ENCODE results near the gene GPR4.

Gene GPR4

DNA sequence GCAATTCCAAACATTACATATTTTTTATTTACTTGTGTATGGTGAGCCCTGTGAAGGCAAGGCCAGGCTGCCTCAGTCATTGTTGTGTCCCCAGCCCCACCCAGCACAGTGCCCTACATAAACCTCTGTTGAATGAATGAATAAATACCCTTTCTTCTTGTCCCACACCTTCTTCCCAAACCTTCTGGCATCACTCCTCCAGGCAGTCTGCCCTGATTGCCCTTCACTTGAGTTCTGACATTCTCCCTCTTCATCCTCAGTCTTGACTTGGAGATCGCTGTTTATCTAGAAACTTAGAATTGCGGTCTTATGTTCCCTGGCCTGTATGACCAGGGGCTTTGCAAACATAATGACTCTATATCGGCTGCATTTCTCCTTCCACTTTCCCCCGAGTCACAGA is 12.2 kb downstream of the GPR4 start:
- no peak for DNase-seq (ENCODE audit: low read depth)

DNA sequence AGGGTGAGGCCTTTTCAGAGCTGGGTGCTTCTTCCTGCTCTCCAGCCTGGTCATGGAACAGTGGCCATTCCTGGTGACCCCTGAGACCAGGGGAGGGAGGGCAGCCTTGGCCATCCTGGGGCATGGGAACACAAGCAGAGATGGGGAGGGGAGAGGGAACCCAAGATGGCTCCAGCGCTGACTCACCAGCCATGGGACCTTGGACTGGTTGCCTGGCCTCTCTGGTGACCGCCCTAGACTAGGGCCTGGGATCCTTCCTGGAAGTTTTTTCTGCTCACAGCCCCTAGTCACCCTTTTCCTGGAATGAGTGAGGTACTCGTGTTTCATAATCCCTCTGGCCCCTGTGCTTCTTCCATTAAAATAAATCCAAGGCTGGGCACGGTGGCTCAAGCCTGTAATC is 14.1 kb downstream of the GPR4 start:
- DNase-seq (ENCODE audit: low read depth), result no peak

DNA sequence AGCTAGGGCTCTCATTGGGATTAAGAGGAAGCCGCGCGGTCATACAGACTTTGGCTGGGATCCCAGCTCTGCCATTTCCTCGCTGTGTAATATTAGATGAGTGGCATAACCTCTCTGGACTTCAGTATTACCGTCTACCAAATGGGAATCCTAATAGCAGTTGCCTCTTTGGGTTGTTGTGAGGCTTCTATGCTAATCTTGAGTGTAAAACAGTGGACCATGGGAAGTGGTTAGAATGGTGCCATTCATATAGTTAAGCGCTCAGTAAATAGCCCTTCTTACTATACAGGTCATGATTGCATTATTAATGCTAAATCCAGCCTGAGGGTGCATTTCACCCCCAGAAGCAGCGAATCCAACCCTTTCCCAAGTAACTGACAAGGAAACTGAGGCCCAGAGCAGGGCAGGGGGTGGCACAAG is 16.8 kb downstream of the GPR4 start:
- DNase-seq (ENCODE audit: low read depth), result no peak

DNA sequence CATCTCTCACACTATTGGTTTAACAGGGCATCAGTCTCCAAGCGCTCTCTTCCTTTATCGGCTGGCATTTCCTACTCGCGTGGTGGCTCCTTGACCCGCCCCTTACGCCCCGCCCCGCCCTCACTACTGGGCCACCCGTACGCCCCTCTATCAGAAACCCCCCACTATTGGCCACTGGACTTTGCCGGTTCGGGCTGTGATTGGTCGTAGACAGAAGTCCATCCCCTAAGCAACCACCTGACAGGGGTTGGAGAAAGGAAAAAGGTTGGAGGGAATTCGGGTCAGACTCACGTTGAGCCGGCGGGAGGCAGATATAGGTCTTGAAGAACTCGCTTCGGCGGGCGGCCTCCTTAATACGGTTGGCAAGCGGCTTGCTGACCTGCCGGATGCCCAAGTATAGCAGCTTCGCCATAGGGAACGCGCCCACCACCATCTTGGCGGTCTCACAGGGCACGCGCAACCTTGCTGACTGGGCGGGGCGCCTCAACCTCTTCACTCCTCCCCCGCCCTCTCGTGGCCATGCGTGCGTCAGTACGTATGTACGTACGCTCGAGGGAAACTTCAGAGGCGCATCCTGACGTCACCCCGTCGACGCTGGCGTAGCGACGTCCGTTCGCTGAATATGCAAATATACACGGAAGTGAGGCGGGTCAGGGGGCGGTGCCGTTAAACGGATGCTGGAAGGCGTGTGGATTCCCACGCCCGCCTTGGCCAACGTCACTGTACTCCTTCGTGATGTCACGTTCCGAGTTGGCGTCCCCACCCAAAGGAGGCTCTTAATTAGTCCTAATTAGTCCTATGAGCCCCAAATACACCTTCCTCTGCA is 17.5 kb downstream of the GPR4 start, which contains the start of gene OPA3:
TSS of gene OPA3 (minus strand) at position 471 of the 826 bp plus-strand sequence. CDS start at position 433, 38 bp downstream.
- peak; percentile 99 for DNase-seq (ENCODE audit: low read depth)

DNA sequence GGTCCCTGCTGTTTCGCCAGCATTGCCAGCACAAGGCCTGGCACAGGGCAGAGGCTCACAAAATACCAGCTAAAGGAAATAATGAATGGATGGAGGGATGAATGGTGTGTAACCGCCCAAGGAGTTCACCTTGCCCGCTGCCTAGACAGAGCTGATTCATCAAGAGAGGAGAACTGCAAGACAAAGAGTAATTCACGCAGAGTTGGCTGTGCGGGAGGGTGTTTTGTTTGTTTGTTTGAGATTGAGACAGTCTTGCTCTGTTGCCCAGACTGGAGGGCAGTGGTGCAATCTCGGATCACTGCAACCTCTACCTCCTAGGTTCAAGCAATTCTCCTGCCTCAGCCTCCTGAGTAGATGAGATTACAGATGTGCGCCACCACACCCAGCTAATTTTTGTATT is 20.4 kb downstream of the GPR4 start:
- no peak for DNase-seq (ENCODE audit: low read depth)

DNA sequence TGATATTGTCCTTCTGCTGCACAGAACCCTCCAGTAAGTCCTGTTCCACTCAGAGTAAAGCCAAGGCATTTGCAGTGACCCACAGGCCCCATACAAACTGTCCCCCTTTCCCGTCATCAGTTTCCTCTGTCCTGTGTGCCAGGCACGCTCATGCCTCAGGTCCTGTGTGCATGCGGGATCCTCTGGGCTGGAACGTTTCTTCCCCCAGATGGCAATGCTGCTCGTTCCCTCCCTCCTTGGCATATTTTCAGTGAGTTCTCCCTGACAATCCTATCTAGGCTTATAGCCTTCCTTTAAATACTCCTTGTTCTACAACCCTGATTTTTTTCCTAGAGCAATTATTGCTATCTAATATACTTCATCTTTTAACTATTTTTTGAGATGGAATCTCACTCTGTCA is 23.2 kb downstream of the GPR4 start:
- no peak for DNase-seq (ENCODE audit: low read depth)

DNA sequence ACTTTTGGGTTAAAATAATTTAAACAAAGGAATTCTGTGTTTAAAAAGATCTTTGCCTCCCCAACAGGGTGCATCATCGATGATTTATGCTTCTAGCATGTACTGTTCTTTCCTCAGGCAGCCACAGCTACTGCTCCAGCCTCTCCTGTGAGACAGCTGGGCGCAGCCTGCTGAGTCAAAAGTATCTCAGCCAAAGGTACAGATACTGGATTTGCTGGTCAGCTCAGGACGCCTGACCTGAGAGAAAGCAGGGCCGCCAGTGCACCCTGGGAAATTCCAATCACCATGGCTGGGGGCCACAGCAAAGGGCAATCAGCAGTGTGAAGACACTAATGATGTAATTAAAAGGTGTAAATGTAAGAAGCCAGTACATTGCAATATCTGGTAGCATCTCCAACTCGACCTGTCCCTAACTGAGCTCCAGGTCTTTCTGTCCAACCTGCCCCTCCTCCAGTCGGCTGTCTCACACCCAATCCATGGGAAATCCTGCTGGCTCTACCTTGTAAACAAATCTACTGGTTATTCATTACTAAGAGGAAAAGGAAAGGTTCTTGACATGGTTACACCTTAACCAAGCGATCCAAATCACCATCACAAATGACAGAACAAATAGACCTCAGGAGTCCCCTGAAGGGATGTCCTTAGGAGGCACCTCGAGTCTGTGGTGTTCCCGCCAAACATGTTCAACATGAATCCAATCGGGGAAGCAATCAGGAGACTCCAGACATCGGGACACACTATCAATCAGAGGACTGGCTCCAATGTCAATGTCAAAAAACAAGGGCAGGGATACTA is 24.7 kb downstream of the GPR4 start:
- DNase-seq (ENCODE audit: low read depth), result no peak

DNA sequence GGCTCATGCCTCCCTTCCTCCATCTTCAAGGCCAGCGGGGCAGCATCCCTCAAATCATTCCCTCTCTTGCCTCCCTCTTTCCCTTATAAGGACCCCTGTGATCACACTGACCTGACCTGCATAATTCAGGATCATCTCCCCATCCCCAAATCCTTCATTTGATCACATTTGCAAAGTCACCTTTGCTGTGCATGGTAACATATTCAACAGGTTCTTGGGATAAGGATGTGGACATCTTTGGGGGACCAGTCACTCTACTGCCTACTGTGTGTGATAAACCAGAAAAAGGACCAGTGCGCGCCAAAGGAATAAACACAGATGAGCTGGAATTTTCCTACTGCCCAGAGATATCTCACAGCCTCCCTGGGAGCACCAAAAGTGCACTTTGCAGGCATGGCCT is 25.3 kb downstream of the GPR4 start:
- DNase-seq (ENCODE audit: low read depth), result no peak

DNA sequence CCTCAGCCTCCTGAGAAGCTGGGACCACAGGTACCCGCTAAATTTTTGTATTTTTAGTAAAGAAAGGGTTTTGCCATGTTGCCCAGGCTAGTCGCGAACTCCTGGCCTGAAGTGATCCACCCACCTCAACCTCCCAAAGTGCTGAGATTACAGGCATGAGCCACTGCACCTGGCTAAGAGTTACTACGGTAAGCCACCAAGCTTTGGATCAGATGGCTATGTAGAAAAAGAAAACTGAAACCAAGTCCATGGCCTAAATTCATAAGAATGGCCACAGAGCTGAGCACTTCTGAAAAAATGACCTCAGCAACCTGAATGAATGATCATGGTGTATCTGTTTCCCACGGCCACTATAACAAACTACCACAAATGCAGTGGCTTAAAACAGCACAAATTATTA is 26.8 kb downstream of the GPR4 start:
- no peak for DNase-seq (ENCODE audit: low read depth)

DNA sequence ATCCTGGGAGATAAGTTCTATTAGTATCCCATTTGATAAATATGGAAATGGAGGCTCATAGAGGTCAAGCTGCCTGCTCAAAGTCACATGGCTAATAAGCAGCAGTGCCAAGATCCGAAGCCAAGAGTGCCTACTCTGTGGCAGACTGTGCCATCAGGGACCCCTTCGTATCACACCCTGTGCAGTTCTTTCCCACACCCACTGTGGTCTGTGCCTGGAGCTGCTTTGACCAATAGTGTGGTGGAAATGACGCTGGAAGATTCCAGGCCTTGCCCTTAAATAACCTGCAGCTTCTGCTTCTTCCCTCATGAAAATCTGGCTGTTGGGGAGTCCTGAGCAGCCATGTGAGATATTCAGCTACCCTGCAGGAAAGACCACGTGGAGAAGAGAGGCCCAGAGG is 27.5 kb downstream of the GPR4 start:
- DNase-seq (ENCODE audit: low read depth), result no peak

DNA sequence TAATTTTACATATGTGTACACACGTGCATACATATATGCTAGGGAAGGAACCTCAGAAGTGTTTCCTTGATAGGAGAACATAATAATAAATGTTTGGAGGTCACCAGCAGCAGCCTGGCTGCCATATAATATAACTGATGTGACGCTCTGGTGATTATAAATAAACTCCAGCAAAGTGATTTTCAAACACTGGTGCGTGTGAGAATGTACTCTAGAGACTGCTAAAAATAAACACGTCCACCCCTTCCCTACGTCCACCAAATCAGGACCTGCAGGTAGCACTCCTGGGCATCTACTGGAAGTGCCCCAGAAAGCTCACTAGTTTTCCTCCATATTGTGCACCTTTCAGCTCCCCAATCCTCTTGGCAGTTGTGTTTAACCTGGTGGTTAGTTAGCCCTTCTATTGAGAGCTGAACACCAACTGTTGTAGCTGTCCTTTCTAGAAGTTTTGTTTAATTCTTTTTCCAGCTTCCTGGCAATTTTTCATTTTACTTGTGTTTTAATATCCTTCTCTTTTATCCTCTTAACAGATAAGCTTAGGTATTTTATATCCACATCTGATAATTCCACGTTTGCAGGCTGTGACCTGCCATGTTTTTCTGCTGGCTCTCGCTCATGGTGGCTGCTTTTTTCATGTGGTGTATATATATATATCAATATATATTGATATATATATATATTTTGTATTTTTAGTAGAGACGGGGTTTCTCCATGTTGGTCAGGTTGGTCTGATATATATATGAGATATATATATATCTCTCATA is 30.4 kb downstream of the GPR4 start:
- no peak for DNase-seq (ENCODE audit: low read depth)

DNA sequence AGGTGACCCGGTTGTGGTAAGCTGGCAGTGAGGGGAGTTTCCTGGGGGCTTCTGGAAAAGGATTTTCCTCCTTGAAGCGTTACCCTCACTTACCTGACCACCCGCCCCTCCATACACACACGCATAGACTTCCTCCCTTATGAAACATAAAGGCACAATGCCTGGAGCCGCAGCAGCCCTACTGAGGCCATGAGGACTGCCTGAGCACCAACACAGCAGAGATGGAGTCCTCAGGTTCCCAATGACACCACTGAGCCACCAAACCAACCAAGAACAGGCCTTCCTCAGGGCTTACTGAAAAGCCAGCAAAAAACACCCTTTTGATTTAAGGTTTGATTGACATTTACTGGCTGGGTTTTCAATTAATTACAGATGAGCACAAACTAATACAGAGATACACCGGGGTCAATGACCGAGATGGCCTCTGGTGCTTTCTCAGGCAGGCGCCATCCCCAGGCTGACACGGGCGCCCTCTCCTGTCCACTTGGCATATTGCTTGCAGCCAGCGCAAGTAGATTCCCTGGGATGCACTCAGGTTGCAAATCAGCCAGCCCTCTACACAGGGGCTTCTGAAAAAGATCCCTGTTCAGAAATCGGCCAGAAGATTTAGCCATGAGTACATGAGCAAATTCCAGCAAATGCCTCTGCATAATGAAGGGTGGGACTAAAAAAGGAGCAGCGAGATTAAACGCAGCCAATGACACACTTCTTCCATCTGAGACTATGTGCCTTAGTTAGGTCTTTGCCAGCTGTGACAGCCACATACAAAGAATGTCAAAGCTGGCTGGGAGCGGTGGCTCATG is 32.2 kb downstream of the GPR4 start:
- peak; percentile 25 for DNase-seq (ENCODE audit: low read depth)

DNA sequence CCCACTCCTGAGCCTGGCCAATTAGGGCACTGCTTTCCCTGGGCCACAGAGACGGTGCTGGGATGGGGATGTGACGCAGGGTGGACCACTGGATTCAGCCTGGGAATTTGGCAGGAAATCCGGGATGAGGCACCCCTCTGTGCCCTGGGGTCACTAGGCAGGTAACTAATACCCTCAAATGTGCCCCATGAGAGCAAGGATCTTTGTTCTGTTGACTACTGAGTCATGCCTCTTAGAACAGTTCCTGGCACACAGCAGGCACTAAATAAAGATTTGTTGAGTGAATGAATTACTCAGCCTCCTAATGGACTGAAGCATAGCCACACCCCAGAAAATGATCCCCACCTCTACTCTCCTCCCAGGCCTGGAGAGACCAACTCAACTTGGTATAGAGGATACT is 33.3 kb downstream of the GPR4 start:
- DNase-seq (ENCODE audit: low read depth), result no peak

DNA sequence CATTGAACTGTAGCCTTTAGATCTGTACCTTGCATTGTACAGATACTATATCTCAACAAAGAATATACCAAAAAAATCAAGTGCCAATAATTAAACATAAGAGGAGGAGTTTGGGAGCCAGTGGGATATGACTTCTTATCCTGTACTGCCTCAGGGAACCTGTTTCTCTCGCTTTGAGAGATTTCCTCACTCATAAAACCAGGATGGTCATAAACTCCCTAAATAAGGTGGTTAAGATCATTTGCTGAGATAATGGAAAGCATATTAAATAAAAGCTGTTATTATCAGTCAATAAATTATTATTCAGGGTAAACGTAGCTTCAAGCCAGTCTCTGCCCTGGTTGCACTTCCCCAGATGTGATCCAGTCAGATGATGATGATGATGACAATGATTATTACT is 34.4 kb downstream of the GPR4 start:
- no peak for DNase-seq (ENCODE audit: low read depth)

DNA sequence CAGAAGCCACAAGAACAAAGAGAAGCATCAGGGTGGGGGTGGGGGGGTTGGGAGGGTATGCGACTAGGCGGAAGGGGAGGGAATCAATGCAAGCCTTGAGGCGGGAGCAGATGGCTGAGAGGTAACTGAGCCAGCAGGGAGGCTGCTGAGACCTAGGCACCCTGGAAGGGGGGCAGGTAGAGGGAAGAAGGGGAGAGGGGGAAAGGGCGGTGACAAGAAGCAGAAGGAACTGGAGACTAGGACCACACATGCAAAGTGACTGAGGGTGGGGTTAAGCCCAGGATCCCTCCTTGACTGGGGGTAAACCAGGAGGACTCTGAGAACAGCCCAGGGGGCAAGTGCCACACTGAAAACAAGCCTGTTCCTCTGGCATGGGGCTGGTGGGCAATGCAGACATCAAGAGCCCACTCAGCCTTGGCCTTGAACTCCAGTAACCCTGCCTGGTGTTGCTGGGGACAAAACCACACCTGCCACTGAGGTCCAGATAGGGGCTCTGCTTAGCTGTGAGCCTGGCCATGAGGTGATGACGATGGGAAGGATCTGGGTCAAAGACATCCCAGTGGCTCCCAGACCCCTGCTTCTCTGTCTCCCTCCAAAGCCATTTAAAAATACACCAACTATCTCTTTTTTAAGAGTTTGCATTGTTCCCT is 37.8 kb downstream of the GPR4 start:
- no peak for DNase-seq (ENCODE audit: low read depth)

DNA sequence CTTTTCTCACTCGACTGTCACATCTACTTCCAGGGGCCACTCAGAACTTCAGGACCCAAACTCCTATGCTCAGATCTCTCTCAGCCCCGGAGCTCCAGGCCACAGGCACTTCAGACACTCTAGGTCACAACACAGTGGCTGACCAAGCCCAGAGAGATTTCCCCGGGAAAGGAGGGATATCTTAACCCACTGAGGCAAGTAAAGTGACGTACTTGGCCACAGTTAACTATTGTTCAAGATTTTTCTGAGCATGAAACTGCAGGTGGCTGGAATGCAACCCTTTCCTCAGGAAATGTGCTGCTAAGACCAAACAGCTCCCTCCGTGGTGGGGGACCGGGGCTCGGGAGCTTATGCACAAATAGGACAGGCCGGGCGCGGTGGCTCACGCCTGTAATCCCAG is 41.3 kb downstream of the GPR4 start:
- DNase-seq (ENCODE audit: low read depth), result no peak

DNA sequence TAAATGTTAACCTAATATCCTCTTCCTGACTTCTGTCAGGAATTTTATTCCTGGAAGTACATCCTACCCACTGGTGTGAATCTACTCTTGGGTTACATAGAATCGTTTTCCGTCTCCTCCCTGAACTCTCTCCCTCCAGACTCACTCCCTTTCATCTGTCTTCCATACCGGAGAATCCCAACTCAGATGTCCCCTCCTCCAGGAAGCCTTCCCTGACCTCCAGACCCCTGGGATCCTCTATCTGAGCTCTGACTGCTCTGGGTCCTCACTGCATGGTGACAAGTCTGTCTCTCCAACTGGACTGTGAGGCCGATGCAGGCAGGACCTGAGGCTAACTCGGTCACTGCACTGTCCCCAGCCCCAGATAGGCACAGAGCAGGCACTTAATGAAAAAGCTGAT is 42.0 kb downstream of the GPR4 start:
- DNase-seq (ENCODE audit: low read depth), result no peak

DNA sequence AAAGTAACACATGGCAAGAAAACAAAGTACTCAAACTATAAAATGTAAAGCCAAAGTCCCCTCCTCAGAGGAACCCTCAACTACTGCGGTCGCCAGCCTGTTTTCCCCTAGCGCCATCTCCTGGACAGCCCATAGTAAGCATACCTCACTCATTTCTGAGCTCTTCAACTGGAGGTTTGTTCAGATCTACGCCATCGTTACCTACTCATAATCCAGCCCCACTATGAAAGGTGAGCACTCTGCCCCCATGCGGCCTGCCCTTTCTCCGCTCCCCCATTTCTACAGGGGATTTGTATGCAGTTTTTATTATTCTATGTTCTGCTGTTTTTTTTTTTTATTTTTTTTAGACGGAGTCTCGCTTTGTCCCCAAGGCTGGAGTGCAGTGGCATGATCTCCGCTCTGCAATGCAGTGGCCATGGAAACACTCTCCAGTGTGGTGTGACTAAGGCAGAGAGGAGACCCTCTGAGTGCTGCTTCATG is 43.6 kb downstream of the GPR4 start:
- peak; percentile 59 for DNase-seq (ENCODE audit: low read depth)

DNA sequence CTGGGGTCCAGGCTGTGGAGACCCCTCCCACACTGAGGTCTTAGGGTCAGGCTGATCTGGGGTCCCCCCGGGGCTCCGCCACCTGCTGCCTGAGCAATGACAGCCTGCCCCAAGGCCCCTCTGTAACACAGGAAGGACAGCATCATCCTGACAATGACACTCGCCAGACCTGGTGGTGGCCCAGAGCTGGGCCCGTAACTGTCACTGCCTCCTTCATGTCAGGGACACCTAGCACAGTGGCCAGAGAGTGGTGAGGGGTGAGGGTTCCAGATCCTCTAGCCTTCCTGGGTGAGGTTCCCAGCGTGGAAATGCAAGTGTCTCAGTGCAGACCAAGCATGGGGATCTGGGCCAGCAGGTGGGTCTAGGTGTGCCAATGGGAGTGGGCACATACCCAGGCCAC is 45.2 kb downstream of the GPR4 start:
- DNase-seq (ENCODE audit: low read depth), result no peak

DNA sequence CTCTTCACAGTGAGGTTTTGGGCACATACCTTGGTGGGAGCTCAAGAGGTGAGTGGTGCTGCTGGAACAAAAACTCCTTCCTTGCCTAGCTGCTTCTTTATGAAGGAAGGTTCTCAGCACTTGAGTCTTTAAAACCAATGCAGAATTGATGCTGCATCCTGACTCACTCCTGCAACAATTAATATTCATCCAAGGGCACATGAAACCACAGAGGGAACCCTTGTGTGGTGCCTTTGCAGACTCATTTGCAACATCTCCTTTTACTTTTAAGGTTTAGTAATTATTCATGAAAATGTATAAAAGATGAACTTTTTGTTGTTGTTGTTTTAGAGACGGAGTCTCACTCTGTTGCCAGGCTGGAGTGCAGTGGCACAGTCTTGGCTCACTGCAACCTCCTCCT is 47.5 kb downstream of the GPR4 start:
- no peak for DNase-seq (ENCODE audit: low read depth)

DNA sequence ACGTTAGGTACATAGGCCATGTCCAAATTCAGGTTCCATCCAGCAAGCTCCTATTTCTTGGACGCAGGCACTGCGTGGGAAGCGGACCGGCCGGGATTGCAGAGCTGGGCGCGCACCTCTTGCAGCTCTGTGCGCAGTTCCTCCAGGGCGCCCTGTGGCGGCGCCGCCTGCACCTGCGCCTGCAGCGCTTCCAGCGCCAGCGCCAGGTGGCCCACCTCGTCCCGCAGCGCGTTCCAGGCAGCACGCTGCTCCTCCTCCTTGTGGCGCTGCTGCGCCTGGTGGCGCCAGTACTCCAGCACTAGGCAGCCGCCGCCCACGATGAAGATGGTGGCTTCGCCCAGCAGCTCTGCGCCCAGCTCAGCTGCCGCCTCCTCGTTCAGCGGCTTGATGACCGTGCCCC is 48.5 kb downstream of the GPR4 start:
- DNase-seq (ENCODE audit: low read depth), result no peak
